DND-41 (cell line): ENCODE results near the gene NIT2.

Source experiments
- ATAC-seq: fragments of 200-7000 bp; cut with Tn5 transposase; 3 replicates; pipeline ENCODE4 v1.9.1; 2021; ENCODE audit warnings: low read depth; ENCODE audit not compliant: insufficient read depth
- DNase-seq: peaks from one replicate; pipeline ENCODE4 v3.0.0-alpha.2; 2020
- H2AFZ ChIP-seq: 2 replicates; pipeline ENCODE4 v1.6.0; 2012; ENCODE audit warnings: low read depth, low read length
- H3K27ac ChIP-seq: 2 replicates; pipeline ENCODE4 v1.5.1; 2012; ENCODE audit warnings: low read length, inconsistent platforms
- H3K27me3 ChIP-seq: fragments of 200-600 bp; sonication (generic); 2 replicates; pipeline ENCODE4 v1.6.0; 2012; ENCODE audit warnings: low read length, mild to moderate bottlenecking, inconsistent platforms; ENCODE audit not compliant: insufficient read depth, poor library complexity
- H3K36me3 ChIP-seq: 2 replicates; pipeline ENCODE4 v1.5.1; 2012; ENCODE audit warnings: low read length, inconsistent platforms; ENCODE audit not compliant: insufficient read depth
- H3K4me1 ChIP-seq: 2 replicates; pipeline ENCODE4 v1.5.1; 2012; ENCODE audit warnings: mild to moderate bottlenecking, low read length; ENCODE audit not compliant: insufficient read depth
- H3K4me2 ChIP-seq: 2 replicates; pipeline ENCODE4 v1.6.0; 2012; ENCODE audit warnings: mild to moderate bottlenecking, moderate library complexity, low read length, inconsistent platforms; ENCODE audit not compliant: insufficient read depth
- H3K4me3 ChIP-seq, 2 experiments: fragments of 200-600 bp in 1 of 2; shearing (Covaris generic) in 1 of 2; 2 replicates each; pipeline ENCODE4 v1.5.1; 2012 to 2016; ENCODE audit warnings: inconsistent platforms in 2 of 2, low read length in 2 of 2, mild to moderate bottlenecking in 2 of 2, low read depth in 1 of 2, moderate library complexity in 1 of 2
- H3K79me2 ChIP-seq: 2 replicates; pipeline ENCODE4 v1.6.0; 2012; ENCODE audit warnings: low read length, inconsistent platforms; ENCODE audit not compliant: insufficient read depth
- H3K9ac ChIP-seq: 2 replicates; pipeline ENCODE4 v1.6.0; 2012; ENCODE audit warnings: low read depth, mild to moderate bottlenecking, inconsistent platforms, low read length, moderate library complexity
- H3K9me3 ChIP-seq: 2 replicates; pipeline ENCODE4 v1.5.1; 2012; ENCODE audit warnings: low read length, moderate library complexity, mild to moderate bottlenecking, inconsistent platforms; ENCODE audit not compliant: insufficient read depth, severe bottlenecking
- H4K20me1 ChIP-seq: 2 replicates; pipeline ENCODE4 v1.6.0; 2012; ENCODE audit warnings: low read length; ENCODE audit not compliant: insufficient read depth
- EZH2 ChIP-seq: IDR thresholded peaks from 3 replicates; pipeline ENCODE4 v1.6.1; 2012; ENCODE audit warnings: borderline replicate concordance, low read depth, mild to moderate bottlenecking, moderate library complexity, low read length, inconsistent platforms; ENCODE audit not compliant: severe bottlenecking
- TF ChIP-seq, protein P1 (sequence below): IDR thresholded peaks from 2 replicates; pipeline ENCODE4 v1.5.1; 2012; ENCODE audit warnings: borderline replicate concordance, low read length, moderate library complexity, mild to moderate bottlenecking; ENCODE audit not compliant: poor library complexity, severe bottlenecking; ENCODE audit errors: extremely low read depth

Gene NIT2

DNA sequence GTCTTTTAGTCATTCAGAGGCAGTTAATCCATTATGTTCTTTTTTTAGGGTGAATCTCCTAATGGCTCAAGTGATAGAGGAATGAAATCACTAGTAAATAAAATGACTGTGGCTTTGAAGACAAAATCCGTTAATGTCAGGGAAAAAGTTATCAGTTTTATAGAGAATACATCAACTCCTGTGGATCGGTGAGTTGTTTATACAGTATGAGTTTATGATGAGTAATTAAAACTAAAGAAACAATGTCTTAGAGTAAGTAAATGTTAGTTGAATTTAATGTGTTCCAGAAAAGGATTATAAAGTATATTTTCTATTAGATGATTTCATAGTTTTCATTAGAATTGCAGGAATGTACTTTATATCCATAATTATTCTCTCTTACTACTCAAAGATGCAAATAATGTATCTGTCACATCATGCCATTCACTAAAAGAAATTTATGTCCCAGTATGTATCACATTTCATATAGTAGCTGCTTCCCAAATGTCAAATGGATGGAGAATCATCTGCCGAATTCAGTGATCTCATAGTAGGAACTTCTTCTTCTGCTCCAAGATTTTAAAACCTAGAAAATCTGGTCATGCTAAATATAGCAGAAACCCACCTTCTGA is 24.1 kb upstream of the NIT2 start:
- Histone ChIP-seq H3K27ac (no peak overlapping the region), H3K4me3 (no peak overlapping the region), H4K20me1 (no peaks in the 10 kb centered on the region), H2AFZ (no peak overlapping the region), H3K9ac (no peak overlapping the region), H3K27me3 (no peaks in the 10 kb centered on the region), H3K36me3 (peaks cover 19% of the 10 kb centered on the region), H3K9me3 (no peaks in the 10 kb centered on the region), H3K4me2 (no peak overlapping the region), H3K4me1 (no peaks in the 10 kb centered on the region), H3K79me2 (no peaks in the 10 kb centered on the region)
- DNase-seq (no peak), ATAC-seq (no peak)
- TF ChIP-seq, protein P1, sequence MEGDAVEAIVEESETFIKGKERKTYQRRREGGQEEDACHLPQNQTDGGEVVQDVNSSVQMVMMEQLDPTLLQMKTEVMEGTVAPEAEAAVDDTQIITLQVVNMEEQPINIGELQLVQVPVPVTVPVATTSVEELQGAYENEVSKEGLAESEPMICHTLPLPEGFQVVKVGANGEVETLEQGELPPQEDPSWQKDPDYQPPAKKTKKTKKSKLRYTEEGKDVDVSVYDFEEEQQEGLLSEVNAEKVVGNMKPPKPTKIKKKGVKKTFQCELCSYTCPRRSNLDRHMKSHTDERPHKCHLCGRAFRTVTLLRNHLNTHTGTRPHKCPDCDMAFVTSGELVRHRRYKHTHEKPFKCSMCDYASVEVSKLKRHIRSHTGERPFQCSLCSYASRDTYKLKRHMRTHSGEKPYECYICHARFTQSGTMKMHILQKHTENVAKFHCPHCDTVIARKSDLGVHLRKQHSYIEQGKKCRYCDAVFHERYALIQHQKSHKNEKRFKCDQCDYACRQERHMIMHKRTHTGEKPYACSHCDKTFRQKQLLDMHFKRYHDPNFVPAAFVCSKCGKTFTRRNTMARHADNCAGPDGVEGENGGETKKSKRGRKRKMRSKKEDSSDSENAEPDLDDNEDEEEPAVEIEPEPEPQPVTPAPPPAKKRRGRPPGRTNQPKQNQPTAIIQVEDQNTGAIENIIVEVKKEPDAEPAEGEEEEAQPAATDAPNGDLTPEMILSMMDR = no peak
- TF ChIP-seq EZH2 = no peak

DNA sequence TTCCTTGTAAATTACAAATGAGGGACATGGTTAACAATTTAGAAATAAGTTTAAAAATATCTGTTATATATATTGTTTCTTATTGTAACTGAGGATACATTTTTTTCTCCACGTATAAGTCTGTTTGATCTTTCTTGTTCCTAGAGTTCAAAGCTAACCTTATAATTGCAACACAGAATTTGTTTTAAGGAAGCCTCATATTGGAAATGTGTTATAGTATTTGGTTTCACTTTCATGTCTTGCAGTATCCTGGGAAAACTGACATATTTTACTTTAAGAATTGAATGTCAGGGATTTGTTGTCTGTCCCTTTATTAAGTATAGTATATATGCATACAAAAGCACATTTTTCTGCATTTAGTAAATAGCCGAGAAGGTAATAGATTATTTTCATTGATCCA is 23.5 kb upstream of the NIT2 start:
- TF ChIP-seq, protein P1 = no peak
- TF ChIP-seq EZH2 = no peak
- Histone ChIP-seq H3K4me1 (no peaks in the 10 kb centered on the region), H3K79me2 (no peaks in the 10 kb centered on the region), H4K20me1 (no peaks in the 10 kb centered on the region), H2AFZ (no peak overlapping the region), H3K9ac (no peak overlapping the region), H3K4me2 (no peak overlapping the region), H3K36me3 (peaks cover 21% of the 10 kb centered on the region), H3K27me3 (no peaks in the 10 kb centered on the region), H3K4me3 (no peak overlapping the region), H3K9me3 (no peaks in the 10 kb centered on the region), H3K27ac (no peak overlapping the region)
- ATAC-seq (no peak), DNase-seq (no peak)

DNA sequence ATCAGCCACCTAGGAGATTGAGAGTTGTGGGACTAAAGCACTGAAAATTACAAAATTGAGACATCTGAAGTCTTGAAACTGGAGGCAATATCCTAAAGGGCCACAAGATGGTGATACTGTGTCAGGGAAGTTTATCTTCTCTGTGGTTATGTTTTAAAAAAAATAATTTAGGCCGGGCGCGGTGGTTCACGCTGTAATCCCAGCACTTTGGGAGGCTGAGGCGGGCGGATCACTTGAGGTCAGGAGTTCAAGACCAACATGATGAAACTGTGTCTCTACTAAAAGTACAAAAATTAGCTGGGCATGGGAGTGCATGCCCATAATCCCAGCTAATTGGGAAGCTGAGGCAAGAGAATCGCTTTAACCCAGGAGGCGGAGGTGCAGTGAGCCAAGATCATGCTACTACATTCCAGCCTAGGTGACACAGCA is 17.9 kb upstream of the NIT2 start:
- peak; percentile 76 for ATAC-seq
- H3K9ac ChIP-seq = no peak overlapping the region

More for the DNA sequence above, 17.9 kb upstream of the NIT2 start:
- Histone ChIP-seq H3K4me1 (no peaks in the 10 kb centered on the region), H3K79me2 (no peaks in the 10 kb centered on the region), H3K4me2 (no peak overlapping the region), H3K27ac (no peak overlapping the region), H3K27me3 (no peaks in the 10 kb centered on the region), H2AFZ (no peak overlapping the region), H3K36me3 (peaks cover 28% of the 10 kb centered on the region), H3K4me3 (no peak overlapping the region), H4K20me1 (no peaks in the 10 kb centered on the region), H3K9me3 (no peaks in the 10 kb centered on the region)
- peak; percentile 40 for DNase-seq
- TF ChIP-seq EZH2 = no peak
- TF ChIP-seq, protein P1 = peak; percentile 68
